Eye (tissue), 1 donor: ENCODE results near the gene TMPRSS11F.

Experiments used
- DNase-seq: peaks from one replicate; pipeline ENCODE4 v3.0.0-alpha.2; 2015

The TMPRSS11F gene

GRCh38 chr4:68077301-68077700, 52.4 kb downstream of the TMPRSS11F start:
- DNase-seq = no peak

GRCh38 chr4:68076194-68076593, 53.5 kb downstream of the TMPRSS11F start:
- no peak for DNase-seq

GRCh38 chr4:68074397-68074796, 55.3 kb downstream of the TMPRSS11F start:
- DNase-seq = no peak

- DNase-seq = no peak
These were observed 59.4 kb downstream of the TMPRSS11F start for GRCh38 chr4:68070302-68070701.

GRCh38 chr4:68062501-68062900, 67.2 kb downstream of the TMPRSS11F start:
- DNase-seq = no peak

- no peak for DNase-seq
These were observed 91.4 kb downstream of the TMPRSS11F start for GRCh38 chr4:68038272-68038671.

- no peak for DNase-seq
These were observed 108.5 kb downstream of the TMPRSS11F start for GRCh38 chr4:68021185-68021584.

GRCh38 chr4:68011684-68012083, 118.0 kb downstream of the TMPRSS11F start:
- no peak for DNase-seq
